Panc1 (cell line): ENCODE measurements around the gene MTOR. TPM values are rescaled to one million over a fixed set of nuclear protein-coding genes. Genes with fewer than 3 reads are reported as not detected.

Source experiments
- ATAC-seq: fragments of 200-7000 bp; cut with Tn5 transposase; 2 replicates; pipeline ENCODE4 v1.9.1; 2020; ENCODE audit warnings: mild to moderate bottlenecking, moderate library complexity
- BruUV-seq: library from RNA; stranded (reverse); fragments of 400-500 nt; replicated peaks from 2 replicates; lab custom pipeline; 2021; lab: Mats Ljungman, UMichigan
- CTCF ChIA-PET: fragments of 300-600 bp; sonication (Branson Sonifier 250); formaldehyde crosslinking; loops from one replicate; lab custom pipeline; 2022; ENCODE audit warnings: antibody characterized with exemption; lab: Charles Lee
- POLR2A ChIA-PET: fragments of 300-600 bp; sonication (Branson Sonifier 250); formaldehyde crosslinking; loops from one replicate; lab custom pipeline; 2022; ENCODE audit warnings: antibody characterized with exemption; lab: Charles Lee
- DNase-seq: peaks from one replicate; pipeline ENCODE4 v3.0.0-alpha.2; 2010; ENCODE audit warnings: low read depth, low spot score
- H3K27ac ChIP-seq: 2 replicates; pipeline ENCODE4 v1.5.1; 2011; ENCODE audit warnings: mild to moderate bottlenecking, low read length, inconsistent platforms
- H3K27me3 ChIP-seq: fragments of 200-500 bp; sonication (Bioruptor generic); 2 replicates; pipeline ENCODE4 v1.6.0; 2014; ENCODE audit warnings: low read length, inconsistent platforms; ENCODE audit not compliant: control insufficient read depth, insufficient read depth
- H3K36me3 ChIP-seq: fragments of 200-500 bp; sonication (Bioruptor generic); 2 replicates; pipeline ENCODE4 v1.5.1; 2014; ENCODE audit warnings: inconsistent platforms, mild to moderate bottlenecking, low read length, moderate library complexity; ENCODE audit not compliant: control insufficient read depth, insufficient read depth
- H3K4me1 ChIP-seq: 2 replicates; pipeline ENCODE4 v1.5.1; 2011; ENCODE audit warnings: inconsistent platforms, mild to moderate bottlenecking, low read length, moderate library complexity; ENCODE audit not compliant: control insufficient read depth, insufficient read depth
- H3K4me3 ChIP-seq, 2 experiments: 2 replicates each; pipeline ENCODE4 v1.5.1; 2011 to 2012; ENCODE audit warnings: low read depth in 2 of 2, low read length in 2 of 2, mild to moderate bottlenecking in 2 of 2, inconsistent platforms in 1 of 2, moderate library complexity in 1 of 2
- H3K9me3 ChIP-seq: fragments of 200-500 bp; sonication (Bioruptor generic); 2 replicates; pipeline ENCODE4 v1.5.1; 2014; ENCODE audit warnings: low read depth, mild to moderate bottlenecking, inconsistent platforms, low read length, moderate library complexity; ENCODE audit not compliant: control insufficient read depth, insufficient read depth
- CTCF ChIP-seq: fragments of 450-650 bp; IDR thresholded peaks from 2 replicates; pipeline ENCODE4 v1.5.1; 2017; ENCODE audit warnings: mild to moderate bottlenecking
- POLR2AphosphoS5 ChIP-seq: IDR thresholded peaks from 2 replicates; pipeline ENCODE4 v1.6.1; 2012; ENCODE audit warnings: mild to moderate bottlenecking, low read depth, low read length, moderate library complexity
- SIN3A ChIP-seq: IDR thresholded peaks from 2 replicates; pipeline ENCODE4 v1.6.1; 2012; ENCODE audit warnings: low read depth, mild to moderate bottlenecking, low read length, moderate library complexity, borderline replicate concordance; ENCODE audit not compliant: insufficient read depth
- TCF7L2 ChIP-seq: IDR thresholded peaks from 2 replicates; pipeline ENCODE4 v1.6.1; 2011; ENCODE audit warnings: mild to moderate bottlenecking, low read depth, low read length, inconsistent platforms
- in situ Hi-C: cut with HindIII; loops from 2 replicates; pipeline ENCODE4 v1.10.0; 2016; ENCODE audit warnings: low sequenced_read_pairs, low pct_unique_long_range_greater_than_20kb
- intact Hi-C: fragments of 100-400 bp; cut with micrococcal nuclease; formaldehyde crosslinking; loops from one replicate; pipeline ENCODE4 v1.10.0; 2022; ENCODE audit not compliant: unreplicated experiment
- total RNA-seq: library from RNA; stranded (reverse); gene quantifications from one replicate; pipeline ENCODE4 v1.2.1, GENCODE V29; 2021; ENCODE audit not compliant: unreplicated experiment
- TF ChIP-seq, protein P1 (sequence below), 2 experiments: IDR thresholded peaks; 2 replicates each; pipeline ENCODE4 v1.6.1; 2011 to 2012; ENCODE audit warnings: low read depth in 2 of 2, control low read depth in 1 of 2, low read length in 1 of 2, mild to moderate bottlenecking in 1 of 2, moderate library complexity in 1 of 2; ENCODE audit not compliant: insufficient read depth in 1 of 2

The MTOR gene
- total RNA-seq, 1 experiment from 2014 or later, result 71.2 TPM

- in situ Hi-C loops (no loop called here), intact Hi-C loops (no loop called here)
- Histone ChIP-seq H3K36me3 (peaks cover 46% of the 10 kb centered on the region), H3K27ac (no peak overlapping the region), H3K4me1 (no peaks in the 10 kb centered on the region), H3K9me3 (no peaks in the 10 kb centered on the region), H3K27me3 (no peaks in the 10 kb centered on the region), H3K4me3 (no peak overlapping the region)
- ATAC-seq, result no peak
- ChIA-PET CTCF (no interaction called here), POLR2A (interaction anchor here (0.7 kb wide), 1 partner anchor 153 kb away, joined by 4 read pairs; no protein-coding TSS in a partner anchor)
- no TSS peak for BruUV-seq
- no peak for DNase-seq
- TF ChIP-seq POLR2AphosphoS5, result no peak
- no peak for TF ChIP-seq SIN3A
- TF ChIP-seq, protein P1, sequence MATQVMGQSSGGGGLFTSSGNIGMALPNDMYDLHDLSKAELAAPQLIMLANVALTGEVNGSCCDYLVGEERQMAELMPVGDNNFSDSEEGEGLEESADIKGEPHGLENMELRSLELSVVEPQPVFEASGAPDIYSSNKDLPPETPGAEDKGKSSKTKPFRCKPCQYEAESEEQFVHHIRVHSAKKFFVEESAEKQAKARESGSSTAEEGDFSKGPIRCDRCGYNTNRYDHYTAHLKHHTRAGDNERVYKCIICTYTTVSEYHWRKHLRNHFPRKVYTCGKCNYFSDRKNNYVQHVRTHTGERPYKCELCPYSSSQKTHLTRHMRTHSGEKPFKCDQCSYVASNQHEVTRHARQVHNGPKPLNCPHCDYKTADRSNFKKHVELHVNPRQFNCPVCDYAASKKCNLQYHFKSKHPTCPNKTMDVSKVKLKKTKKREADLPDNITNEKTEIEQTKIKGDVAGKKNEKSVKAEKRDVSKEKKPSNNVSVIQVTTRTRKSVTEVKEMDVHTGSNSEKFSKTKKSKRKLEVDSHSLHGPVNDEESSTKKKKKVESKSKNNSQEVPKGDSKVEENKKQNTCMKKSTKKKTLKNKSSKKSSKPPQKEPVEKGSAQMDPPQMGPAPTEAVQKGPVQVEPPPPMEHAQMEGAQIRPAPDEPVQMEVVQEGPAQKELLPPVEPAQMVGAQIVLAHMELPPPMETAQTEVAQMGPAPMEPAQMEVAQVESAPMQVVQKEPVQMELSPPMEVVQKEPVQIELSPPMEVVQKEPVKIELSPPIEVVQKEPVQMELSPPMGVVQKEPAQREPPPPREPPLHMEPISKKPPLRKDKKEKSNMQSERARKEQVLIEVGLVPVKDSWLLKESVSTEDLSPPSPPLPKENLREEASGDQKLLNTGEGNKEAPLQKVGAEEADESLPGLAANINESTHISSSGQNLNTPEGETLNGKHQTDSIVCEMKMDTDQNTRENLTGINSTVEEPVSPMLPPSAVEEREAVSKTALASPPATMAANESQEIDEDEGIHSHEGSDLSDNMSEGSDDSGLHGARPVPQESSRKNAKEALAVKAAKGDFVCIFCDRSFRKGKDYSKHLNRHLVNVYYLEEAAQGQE (IDR thresholded peaks at IDR 0.05; ENCODE audit: insufficient read depth in 1 of 2, low read depth in 2 of 2, low read length in 1 of 2), result no peak
- no peak for TF ChIP-seq CTCF
- no peak for TF ChIP-seq TCF7L2
Measured at GRCh38 chr1:11233208-11233607, 29.1 kb downstream of the MTOR start.

GRCh38 chr1:11229203-11229602, 33.1 kb downstream of the MTOR start:
- H3K4me1 ChIP-seq, result no peaks in the 10 kb centered on the region
- ATAC-seq, result no peak
- DNase-seq, result no peak
- intact Hi-C loops (no loop called here), in situ Hi-C loops (no loop called here)
- no peak for TF ChIP-seq CTCF
- no peak for TF ChIP-seq TCF7L2
- TF ChIP-seq, protein P1 (IDR thresholded peaks at IDR 0.05; ENCODE audit: insufficient read depth in 1 of 2, low read depth in 2 of 2, low read length in 1 of 2), result no peak
- TF ChIP-seq POLR2AphosphoS5, result no peak
- TF ChIP-seq SIN3A, result no peak
- no peak overlapping the region for H3K4me3 ChIP-seq
- POLR2A ChIA-PET, result no interaction called here
- BruUV-seq, result no TSS peak
- CTCF ChIA-PET, result no interaction called here
- no peak overlapping the region for H3K27ac ChIP-seq
- no peaks in the 10 kb centered on the region for H3K9me3 ChIP-seq
- H3K36me3 ChIP-seq, result peaks cover 54% of the 10 kb centered on the region
- no peaks in the 10 kb centered on the region for H3K27me3 ChIP-seq
